HEK293T (cell line): ENCODE measurements around the gene GOSR1.
"Not testable (repeated sequence)": the region's sequence is repeated elsewhere in the genome, so short reads cannot be mapped to it uniquely, and the experiment has no call there.

Experiments used
- HDGF ChIP-seq: fragments of 450-650 bp; IDR thresholded peaks from 2 replicates; pipeline ENCODE4 v1.6.1; 2017; ENCODE audit warnings: antibody characterized with exemption, borderline replicate concordance
- SP1 ChIP-seq: fragments of 450-650 bp; IDR thresholded peaks from 2 replicates; pipeline ENCODE4 v1.6.1; 2017
- SUZ12 ChIP-seq: fragments of 450-650 bp; IDR thresholded peaks from 2 replicates; pipeline ENCODE4 v1.6.1; 2016; ENCODE audit warnings: mild to moderate bottlenecking

GRCh38 chr17:30575648-30576325 lies 98.6 kb downstream of the GOSR1 start:
- TF ChIP-seq SP1, HDGF, SUZ12: not testable (repeated sequence)
